Hematopoietic multipotent progenitor cell treated with erythropoietin and hydrocortisone succinate and interleukin-3 and kit ligand, for 4 days (in vitro differentiated cells): Measurements from ENCODE around the gene SEC61B.
A peak's percentile ranks its signal among the peaks of the same experiment; 100 is the strongest.

Source experiments
- DNase-seq: peaks from one replicate; pipeline ENCODE4 v3.0.0-alpha.2; 2015

The SEC61B gene

DNA sequence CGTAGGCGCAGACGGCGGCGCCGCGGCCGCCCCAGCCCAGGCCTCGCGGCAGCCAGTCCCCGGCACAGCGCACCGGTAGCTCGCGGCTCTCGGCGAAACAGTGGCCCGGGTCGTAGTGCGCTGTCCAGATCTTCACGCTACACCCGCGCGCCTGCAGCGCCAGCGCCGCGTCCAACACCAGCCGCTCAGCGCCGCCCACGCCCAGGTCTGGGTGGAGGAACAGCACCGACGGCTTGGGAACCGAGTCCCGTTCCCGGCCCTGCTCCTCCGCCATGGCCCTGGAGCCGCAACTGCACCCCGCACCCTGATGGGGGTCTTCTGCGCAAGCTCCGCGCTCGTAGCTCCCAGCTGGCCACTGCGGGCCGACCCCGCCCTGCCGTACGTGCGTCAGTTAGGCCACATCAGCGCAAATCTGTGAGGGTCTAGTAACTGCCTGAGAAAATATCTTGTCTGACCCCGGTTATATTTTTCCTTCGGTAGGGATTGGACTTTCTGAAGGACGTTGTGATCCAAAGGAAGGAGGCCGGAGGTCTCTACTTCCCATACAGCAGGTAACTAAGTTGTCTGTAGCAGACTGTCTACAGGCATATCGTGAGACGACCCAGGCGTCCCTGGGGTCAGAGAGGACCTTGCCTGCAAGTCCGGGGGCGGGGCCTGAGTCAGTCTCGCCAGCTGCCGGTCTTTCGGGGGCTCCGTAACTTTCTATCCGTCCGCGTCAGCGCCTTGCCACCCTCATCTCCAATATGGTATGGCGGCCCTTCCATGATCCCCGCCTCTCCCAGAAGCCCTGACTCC is at the start of gene SEC61B, which contains the start of gene ALG2:
Gene SEC61B, plus strand, starts transcription at position 662 of the 795 bp plus-strand sequence. Its CDS starts 82 bp downstream, at position 744.
Gene ALG2, minus strand, starts transcription at position 322 of the 795 bp plus-strand sequence. Its CDS starts 48 bp downstream, at position 274.
- peak; percentile 98 for DNase-seq

DNA sequence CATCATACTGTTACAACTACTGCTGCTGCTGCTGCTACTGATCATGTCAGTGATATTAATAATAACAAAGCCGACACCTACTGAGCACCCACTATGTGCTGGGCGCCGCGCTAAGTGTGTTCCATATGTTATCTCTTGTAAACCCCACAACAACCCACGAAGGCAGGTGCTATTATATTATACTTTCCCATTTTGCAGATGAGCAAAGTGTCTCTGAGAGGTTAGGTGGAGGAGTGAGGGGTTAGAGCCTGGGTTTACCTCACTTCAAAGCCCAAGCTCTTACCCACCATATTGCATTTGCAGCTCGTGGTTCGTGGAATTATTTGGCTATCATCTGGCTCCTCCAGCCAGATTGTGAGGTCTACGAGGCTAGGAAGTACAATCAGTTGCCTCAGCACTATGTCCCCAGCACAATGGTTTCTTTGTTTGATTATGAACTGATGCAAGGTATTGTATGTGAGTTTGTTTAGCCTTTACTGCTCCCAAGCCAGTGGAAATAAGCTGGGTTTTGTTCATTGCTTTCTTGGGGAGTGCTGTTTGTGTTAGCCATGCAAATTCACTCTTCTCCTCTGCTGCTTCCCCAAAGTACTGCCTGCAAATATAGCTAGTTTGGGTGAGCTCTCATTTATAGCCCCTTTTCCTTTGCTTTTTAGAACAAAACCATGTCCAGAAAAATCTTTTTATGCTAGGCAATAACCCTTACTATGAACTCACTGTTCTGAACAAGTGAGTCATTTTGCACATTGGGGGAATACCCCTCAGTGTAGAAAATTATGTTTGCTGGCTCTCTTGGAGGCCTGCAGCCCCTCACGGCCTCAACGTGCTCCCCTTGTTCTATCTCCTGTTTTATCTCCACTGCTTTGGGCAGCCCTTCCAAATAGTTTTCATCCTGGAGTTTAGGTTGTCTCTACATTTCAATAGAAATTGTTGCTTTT is 48.2 kb upstream of the SEC61B start:
- no peak for DNase-seq

DNA sequence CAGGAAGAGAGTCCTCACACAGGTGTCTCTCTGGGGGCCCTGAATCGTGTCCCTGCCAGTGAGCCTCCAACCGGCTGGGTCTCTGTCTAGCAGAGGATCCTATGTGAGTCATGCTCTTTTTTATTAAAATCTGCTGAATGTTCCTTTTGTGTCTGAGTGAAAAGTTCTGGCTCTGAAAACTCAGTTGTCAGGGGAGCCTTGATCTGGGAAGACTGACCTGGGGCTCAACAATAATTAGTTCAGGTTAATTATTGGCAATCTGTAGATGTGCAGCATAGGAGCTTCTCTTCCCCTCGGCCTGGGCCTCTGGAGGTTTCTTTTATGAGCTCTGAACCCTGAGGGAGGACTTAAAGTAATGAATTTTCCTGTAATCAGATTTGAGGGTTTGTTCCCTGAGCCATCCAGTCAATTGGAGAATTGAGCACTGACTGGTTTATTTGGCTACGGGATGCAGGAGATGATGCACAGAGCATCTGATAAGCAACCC is 45.5 kb upstream of the SEC61B start:
- DNase-seq = no peak

DNA sequence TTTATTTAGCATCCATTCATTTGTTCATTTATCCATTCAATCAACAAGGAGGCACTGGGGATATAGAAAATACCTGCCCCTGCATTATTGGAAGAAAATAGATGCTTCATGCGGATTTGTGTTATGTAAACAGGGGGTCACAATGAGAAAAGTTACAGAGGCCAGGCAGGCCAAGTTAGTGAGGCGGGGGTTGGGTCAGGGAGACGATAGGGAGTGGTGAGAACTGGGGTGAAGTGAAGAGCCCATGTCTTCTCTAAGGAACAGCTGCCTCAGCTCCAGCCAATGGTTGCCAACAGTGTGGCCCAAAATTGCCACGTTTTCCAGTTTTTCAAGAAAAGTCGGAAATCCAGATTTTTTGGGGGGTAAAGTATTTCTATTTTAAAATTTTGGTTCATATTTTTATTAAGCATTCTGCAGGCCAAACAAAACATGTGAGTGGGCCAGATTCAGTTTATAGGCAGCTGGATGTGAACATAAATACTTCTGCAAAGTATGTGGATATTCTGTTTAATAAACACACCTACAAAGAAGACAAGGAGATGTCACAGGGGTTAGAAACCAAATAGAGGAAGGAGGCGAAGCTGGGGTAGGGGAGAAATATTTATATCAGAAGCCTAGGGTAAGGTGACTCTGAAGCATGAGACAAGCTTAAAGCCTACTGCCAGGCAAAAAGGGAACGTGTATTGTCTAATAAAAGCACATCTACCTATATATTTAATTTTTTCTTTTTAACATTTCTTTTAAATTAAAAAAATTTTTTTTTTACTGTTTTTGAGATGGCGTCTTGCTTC is 44.3 kb upstream of the SEC61B start:
- DNase-seq = no peak

DNA sequence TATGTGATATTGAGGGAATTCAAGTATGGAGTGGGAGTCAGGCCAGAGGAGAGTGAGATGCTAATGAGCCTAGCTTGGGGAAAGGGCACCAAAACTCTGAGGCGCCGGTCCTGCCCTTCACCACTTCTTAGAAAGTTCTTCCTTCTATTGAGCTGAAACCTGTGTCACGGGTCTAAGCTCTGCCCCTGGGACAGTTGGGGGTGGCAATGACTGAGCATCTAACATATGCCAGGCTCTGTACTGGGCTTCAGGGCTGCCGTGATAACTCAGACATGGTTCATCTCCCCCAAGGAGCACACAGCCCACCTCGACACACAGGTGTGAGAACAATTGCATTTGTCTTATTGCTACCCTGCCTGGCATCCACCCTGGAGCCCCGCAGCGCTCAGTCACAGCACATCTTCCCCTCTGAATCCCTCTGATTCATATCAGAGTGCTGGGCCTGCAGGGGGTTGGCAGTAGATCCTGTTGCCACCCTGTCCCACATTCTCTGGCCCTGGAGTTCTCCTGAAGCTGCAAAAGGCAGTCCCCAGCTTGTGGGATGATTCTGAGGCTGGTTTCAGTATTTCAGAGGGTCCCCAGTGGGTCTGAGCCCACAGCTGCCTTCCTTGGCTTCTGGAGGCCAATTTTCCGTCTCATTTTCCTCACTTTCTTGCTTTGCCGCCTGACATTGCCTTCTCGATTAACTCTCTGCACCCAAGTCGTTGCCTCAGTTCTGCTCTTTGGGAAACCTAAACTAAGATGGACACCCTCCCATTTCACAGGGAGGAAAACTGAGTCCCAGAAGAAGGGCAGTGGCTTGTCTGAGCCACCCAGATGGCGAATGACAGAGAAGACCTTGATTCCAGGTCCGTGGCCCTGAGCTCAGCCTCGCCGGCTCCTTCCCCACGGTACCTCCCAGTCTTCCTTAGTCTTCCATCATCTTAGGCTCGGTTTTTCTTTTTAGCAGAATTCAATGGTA is 42.9 kb upstream of the SEC61B start:
- no peak for DNase-seq

DNA sequence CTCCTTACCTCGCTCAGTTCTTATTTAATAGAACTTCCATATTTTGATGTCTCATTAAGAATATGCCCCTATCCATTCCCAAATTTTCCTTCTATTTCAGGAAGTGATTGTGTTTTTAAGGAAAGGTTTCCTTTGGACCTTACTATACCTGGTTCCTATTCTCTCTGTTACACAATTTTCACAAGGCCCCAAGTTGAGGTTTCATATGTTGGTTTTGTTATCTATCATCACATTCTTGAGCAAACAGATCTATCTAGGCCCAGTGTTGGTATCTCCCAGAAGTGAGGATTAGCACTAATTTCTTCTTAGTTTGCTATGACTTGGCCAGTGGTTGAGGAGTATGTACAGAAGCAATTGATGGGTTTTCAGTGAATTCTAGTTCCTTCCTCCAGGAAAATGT is 41.9 kb upstream of the SEC61B start:
- DNase-seq = peak; percentile 70

DNA sequence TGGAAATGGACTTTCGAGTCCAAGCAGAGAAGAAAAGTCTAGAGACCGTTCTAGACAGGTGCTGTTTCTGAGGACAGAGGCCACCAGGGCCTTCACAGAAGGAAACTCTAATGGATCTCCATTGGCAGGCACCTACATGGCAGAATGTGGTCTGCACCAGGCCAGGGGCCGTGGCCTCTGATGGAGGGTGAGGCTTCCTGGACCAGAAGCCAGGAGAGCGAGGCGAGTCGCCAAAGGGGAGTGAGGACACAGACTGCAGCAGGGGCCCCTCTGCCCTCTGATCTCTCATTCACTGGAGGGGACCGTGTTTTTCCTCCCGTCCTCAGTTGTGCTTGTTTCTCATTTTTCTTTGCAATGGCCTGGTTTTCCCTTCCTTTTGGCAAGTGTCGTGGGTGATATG is 41.4 kb upstream of the SEC61B start:
- no peak for DNase-seq

DNA sequence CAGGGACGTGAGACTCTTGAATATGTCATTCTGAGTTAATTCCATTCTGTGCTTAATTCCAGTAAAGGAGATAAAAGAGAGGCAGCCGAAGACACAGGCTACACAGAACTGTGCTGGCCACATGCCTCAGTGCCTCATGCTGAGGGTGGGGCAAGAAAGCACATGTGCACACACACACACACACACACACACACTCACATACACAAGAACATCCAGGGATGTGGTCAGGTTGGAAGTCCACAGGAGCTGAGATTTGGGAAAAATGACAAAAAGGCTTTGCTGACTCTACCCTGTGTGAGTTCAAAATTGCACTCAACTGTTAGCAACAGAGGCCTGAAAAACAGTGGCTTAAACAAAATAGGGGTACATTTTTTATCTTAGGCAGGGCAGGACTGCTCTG is 40.9 kb upstream of the SEC61B start:
- DNase-seq = no peak

DNA sequence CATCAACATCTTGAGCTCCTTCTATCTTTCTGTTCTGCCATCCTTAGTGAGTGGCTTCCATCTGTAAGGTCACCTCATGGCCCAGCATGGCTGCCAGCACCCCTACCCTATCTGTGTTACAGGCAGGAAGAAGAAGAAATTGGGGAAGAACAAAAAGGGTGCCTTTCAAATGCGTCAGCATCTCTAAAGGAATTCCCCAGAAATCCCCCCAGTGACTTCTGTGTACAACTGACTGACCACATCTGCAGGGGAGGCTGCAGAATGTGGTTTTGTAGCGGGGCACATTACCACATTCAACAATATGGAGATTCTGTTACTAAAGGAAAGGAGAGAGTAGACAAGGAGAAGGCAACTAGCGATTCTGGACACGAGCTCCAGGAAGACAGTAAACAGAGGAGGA is 40.5 kb upstream of the SEC61B start:
- peak; percentile 67 for DNase-seq

DNA sequence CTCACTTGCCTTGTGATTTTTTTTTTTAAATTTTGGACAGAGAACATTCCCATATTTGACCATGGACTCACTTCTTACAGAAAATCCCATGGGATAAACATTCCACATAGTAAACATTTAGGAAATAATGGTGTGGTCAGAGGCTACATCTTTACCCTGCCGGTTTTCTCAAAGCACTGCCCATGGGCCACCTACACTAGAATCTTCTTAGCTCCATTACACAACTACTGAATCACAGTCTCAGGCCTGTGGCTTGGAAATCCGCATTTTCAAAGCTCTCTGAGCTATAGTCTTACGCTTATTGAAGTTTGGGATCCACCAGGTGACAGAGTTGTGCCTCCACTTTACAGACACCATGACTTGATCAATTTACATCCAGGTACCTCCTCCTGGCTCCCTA is 39.7 kb upstream of the SEC61B start:
- DNase-seq = no peak

DNA sequence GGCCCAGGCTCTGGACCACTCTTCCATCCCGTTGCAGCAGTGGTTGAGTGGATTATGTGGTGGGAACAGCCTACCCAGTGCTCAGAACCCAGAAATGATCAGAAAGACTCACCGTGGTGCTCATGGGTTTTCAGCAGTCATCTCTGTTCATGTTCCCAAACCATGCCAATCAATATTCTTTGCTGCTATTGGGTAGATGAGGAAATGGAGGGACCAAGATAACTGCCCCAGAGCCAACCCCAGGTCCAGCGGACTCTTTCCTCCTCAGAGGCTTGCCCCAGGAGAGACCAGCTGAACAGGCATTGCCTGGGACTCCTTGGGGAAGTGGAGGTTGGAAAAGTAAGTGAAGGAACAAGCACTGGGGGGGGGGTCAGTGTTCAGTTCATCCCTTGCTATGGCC is 38.5 kb upstream of the SEC61B start:
- no peak for DNase-seq

DNA sequence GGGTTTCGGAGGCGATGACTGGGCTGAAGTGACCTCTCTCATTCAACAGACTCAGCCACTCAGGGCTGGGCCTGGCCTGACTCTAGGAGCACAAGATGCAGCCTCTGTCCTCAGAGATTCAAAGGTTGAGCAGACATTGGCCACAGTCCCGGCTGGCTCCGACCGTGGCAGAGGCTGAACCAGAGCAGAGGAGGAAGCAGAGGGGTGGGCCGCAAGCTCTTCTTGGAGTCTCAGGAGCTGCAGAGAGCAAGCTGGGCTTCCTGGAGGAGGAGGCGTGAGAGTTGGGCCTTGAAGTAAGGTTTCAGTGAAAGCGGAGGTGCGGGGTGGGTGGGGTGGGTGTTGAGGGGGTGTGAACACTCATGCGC is 38.0 kb upstream of the SEC61B start:
- no peak for DNase-seq

DNA sequence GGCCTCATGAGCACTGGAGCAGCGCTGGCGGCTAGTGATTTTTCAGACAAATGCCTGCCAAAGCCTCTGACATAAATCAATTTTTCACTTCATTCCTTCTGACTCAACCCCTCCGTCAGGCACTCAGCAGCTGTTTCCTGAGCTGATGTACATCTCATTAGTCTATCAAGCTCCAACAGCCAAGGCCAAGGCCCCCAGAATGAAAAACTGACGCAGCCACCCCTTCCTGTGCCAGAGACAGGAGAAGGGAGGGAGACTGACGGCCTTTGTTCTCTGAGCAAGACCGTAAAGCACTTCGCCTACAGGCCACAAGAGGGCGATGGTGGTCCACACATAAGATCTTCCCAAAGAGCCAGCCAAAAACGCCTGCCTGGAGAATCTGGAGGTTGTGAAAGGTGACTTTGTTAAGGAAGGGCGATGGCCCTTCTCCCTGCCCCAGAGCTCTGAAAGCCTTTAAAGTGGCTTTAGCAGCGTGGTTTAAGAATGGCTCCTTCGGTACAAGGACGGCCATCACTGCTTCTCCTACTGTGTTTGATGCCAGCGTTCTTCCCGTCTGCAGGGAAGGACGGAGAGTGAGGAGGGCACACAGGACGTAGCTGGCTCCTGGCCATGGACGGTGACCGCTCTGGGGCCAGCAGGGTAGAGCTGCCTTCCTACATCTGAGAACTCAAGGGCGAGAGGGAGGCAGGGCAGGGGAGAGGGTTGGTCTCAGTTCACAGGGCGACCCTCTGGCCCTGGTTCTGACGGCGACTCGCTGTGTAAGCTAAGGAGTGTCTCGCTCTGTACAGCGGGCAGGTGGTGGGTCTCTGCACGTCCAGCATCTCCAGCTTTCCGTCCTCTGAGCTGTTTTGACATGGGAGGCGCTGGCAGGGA is 37.4 kb upstream of the SEC61B start:
- DNase-seq = peak; percentile 93

DNA sequence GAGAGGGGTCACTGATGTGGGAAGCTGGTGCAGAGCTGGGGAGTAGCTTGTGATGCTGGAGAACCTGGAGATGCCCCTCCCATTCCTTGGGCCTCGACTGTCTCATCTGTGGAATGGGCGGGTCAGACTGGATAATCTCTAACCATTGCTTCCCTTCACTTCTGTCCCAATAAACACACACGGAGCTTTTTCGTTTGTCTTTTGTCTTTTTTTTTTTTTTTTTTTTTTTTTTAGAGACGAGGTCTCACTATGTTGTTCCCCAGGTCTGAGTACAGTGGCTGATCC is 36.8 kb upstream of the SEC61B start:
- no peak for DNase-seq

DNA sequence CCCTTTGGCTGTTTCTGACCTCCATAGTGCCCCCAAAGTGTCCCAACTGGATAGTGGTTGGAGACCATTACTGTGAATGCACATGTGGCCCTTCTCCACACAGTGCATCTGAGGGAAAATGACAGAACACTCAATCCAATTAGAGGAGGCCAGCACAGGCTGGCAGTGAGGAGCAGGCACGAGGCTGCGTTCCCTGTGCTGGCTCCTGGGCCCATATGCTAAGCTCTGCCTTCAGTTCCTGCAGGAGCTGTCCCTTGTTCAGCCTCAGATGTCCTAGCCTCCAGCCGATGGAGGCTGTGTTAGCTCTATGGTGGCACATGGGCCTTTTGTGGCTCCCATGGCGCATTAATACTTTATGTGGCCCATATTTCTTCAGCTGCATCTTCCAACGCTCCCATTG is 36.1 kb upstream of the SEC61B start:
- no peak for DNase-seq

DNA sequence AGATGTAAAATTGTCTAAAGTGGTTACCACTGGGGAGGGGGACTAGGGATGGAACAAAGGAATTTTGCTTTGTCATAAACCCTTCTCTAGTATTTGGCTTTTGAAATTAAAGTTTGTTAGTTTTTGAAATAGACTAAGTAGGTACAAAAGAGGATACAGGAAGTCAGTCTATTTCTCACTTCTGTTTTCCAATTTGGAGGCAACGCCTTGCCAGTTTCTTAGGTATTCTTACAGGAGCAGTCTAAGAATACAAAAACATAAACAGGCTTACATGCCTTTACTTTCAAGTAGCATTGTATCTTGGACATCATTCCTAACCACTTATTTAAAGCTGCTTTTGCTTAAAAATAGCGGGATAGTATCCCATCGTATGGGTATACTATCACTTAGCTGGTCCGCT is 34.8 kb upstream of the SEC61B start:
- DNase-seq = no peak

DNA sequence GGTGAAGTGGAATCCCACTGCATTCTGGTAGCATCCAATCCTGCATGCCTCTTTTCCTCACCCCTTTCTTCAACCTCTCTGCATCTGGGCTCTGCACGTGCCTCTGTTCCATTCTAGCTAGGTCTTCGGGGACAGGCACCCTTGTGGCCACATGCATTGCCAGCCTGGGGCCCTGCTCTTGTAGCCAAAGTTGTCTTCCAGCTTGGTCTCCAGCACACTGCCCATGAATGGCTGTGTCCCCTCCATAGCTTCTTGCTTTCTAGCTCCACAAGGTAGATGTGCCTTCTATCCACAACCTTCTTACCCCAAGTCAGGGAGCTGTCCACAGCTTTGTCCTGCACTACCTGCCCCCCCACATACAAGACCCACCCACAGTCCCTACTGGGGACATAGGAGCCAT is 32.9 kb upstream of the SEC61B start:
- no peak for DNase-seq

DNA sequence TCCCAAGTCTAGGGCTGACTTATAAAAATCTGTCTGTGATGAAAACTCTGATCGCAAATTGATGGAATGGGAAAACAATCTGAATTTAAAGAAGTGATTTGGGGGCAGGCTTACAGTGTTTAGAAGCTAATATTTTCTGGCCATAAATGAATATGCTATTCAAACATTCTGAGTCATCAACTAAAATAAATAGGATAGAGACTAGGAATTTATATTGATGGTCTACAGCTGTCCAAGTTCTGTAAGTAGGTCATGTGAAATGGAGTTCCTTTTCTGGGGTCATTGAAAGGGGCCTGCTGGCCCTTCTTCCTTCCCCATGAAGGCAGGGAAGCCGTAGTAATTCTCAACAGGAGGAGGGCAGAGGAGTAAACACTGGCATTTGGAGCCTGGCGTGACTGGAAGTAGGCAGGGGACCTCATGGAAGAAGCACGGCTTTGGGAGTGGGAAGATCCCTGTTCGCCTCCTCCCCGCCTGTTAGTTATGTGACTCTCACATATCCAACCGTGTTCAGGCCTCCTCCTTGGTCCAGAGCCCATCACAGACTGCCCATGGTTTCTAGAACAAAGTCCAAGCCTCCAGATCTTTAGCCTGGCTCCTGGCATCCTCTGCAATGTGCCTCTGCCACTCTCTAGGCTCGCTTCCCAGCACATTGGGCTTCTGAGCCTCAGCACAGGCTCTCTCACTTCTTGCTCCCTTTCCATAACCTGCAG is 32.0 kb upstream of the SEC61B start:
- DNase-seq = no peak

DNA sequence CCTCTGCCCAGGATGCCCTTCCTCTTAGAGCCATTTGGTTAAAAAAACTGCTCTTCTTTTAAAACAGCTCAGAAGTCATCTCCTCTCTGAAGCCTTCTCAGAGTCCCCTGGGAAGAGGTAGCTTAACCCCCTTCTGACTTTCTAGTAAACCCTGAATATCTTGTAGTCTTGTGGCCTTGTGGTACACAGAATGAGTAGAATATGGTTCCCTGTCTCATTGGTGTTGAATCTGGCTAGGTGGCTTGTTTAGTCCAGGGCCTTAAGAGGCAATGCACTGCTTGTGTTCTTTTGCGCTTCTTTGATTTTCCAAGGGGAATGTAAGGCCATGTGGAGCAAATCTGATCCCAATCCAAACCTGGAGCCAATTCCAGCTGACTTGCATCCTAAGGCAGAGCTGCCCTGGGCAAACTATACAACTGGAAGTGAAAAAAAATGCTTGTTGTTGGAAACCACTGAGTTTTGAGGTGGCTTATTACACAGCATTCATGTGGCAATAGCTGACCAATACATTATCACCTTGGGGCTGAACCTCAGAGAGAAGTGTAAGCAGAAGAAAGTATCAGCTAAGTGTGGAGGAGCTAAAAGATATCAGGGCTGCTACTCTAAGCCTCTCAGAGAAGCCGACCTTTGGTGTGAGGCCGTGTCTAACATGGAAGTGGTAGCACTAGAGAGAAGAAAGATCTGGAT is 31.3 kb upstream of the SEC61B start:
- DNase-seq = no peak
